AG04450 (cell line): ENCODE data around the gene POPDC3. TPM values are rescaled to one million over a fixed set of nuclear protein-coding genes. Genes with fewer than 3 reads are reported as not detected.

Source experiments
- CTCF ChIA-PET: fragments of 300-600, 350-600 bp; formaldehyde crosslinking; extraction: SDS; loops from one replicate; lab custom pipeline; 2022; ENCODE audit warnings: antibody characterized with exemption, inconsistent platforms; lab: Charles Lee
- POLR2A ChIA-PET: fragments of 350-600 bp; formaldehyde crosslinking; extraction: SDS; loops from one replicate; lab custom pipeline; 2021; ENCODE audit warnings: antibody characterized with exemption, inconsistent platforms; lab: Yijun Ruan, JAX
- DNase-seq: peaks from one replicate; pipeline ENCODE4 v3.0.0-alpha.2; 2011; ENCODE audit warnings: low read depth, low spot score
- H3K27ac ChIP-seq: one replicate; pipeline ENCODE4 v1.5.1; 2012; ENCODE audit warnings: low read depth, low read length, control low read depth
- H3K27me3 ChIP-seq: one replicate; pipeline ENCODE4 v1.6.0; 2012; ENCODE audit warnings: low read length; ENCODE audit not compliant: control insufficient read depth, insufficient read depth
- H3K4me3 ChIP-seq: 2 replicates; pipeline ENCODE4 v1.5.1; 2011; ENCODE audit warnings: mild to moderate bottlenecking, low read depth, low read length, control low read depth
- H3K9me3 ChIP-seq: 2 replicates; pipeline ENCODE4 v1.5.1; 2012; ENCODE audit warnings: low read length; ENCODE audit not compliant: control insufficient read depth, insufficient read depth
- polyA plus RNA-seq: library from polyadenylated mRNA; depleted of rRNA; stranded (reverse); fragments of >200 nt; gene quantifications from 2 replicates; pipeline ENCODE4 v1.2.3, GENCODE V29; 2011
- TF ChIP-seq, protein P1 (sequence below): IDR thresholded peaks from 2 replicates; pipeline ENCODE4 v1.5.1; 2011; ENCODE audit warnings: low read depth, low read length, control low read depth, inconsistent platforms

Gene POPDC3
- polyA plus RNA-seq, 1 experiment: 29.1 TPM

DNA sequence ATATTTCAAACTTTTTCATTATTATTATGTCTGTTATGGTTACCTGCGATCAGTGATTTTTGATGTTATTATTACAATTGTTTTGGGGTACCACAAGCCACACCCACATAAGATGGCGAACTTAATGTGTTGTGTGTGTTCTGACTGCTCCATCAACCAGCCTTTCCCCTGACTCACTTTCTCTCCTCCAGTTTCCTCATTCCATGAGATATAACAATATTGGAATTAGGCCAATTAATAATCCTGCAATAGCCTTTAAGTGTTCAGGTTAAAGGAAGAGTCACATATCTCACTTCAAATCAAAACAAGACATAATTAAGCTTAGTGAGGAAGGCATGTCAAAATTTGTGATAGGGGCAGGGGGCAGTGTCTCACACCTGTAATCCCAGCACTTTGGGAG, 16.3 kb upstream of the POPDC3 start:
- Histone ChIP-seq H3K27ac (no peak overlapping the region), H3K4me3 (no peak overlapping the region), H3K9me3 (peaks cover 5% of the 10 kb centered on the region; the same call in 1 of the 2 replicates), H3K27me3 (no peaks in the 10 kb centered on the region)
- no peak for DNase-seq
- CTCF ChIA-PET: no interaction called here
- TF ChIP-seq, protein P1, sequence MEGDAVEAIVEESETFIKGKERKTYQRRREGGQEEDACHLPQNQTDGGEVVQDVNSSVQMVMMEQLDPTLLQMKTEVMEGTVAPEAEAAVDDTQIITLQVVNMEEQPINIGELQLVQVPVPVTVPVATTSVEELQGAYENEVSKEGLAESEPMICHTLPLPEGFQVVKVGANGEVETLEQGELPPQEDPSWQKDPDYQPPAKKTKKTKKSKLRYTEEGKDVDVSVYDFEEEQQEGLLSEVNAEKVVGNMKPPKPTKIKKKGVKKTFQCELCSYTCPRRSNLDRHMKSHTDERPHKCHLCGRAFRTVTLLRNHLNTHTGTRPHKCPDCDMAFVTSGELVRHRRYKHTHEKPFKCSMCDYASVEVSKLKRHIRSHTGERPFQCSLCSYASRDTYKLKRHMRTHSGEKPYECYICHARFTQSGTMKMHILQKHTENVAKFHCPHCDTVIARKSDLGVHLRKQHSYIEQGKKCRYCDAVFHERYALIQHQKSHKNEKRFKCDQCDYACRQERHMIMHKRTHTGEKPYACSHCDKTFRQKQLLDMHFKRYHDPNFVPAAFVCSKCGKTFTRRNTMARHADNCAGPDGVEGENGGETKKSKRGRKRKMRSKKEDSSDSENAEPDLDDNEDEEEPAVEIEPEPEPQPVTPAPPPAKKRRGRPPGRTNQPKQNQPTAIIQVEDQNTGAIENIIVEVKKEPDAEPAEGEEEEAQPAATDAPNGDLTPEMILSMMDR: no peak
- POLR2A ChIA-PET: no interaction called here

DNA sequence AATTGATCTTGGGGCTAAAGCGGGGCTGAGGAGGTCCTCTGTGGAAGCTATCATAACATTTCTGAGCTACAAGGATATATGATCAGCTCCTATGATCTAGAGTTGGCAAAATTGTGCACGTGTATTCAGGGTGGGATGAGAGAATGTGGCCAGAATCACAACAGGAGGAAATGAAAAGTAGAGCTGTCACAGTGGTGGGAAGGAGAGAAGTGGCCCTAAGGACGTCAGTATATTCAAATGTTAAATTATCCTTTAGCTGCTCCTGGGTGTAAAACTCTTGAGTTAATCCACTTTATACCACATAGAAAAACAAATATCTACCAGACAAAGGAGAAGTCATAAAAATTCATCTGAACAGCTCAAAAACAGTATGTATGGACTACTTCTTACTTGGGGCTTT, 14.8 kb upstream of the POPDC3 start:
- H3K9me3 ChIP-seq: peaks cover 5% of the 10 kb centered on the region; the same call in 1 of the 2 replicates
- no peak overlapping the region for H3K27ac ChIP-seq
- no peak for DNase-seq
- H3K27me3 ChIP-seq: no peaks in the 10 kb centered on the region
- H3K4me3 ChIP-seq: no peak overlapping the region
- TF ChIP-seq, protein P1: no peak
- ChIA-PET POLR2A (no interaction called here), CTCF (interaction anchor here (0.6 to 1.7 kb wide), 2 partner anchors 14 to 107 kb away, joined by 3 to 5 read pairs; no protein-coding TSS in a partner anchor)

DNA sequence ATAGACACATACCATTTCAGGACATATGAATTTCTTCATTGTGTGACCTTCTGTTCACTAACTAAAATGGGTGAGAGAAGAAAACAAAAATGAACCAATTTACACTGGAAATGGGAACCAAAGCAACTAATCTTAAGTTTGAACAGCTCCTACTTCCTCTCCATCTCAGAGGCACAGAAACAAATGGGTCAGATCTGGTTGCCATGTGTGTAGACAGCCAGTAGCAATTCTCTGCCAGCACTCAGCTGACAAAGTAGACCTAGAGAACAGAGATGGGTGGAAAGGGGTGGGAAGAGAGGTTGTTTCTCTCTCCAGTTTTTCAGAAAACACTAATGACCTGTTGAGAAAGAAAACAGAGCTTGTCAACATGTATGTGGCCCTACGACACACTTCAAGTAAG, 14.3 kb upstream of the POPDC3 start:
- no peak for DNase-seq
- H3K9me3 ChIP-seq: peaks cover 5% of the 10 kb centered on the region; the same call in 1 of the 2 replicates
- CTCF ChIA-PET: interaction anchor here (1.7 kb wide), 1 partner anchor 106 kb away, joined by 5 read pairs; no protein-coding TSS in a partner anchor
- H3K4me3 ChIP-seq: no peak overlapping the region
- no peak overlapping the region for H3K27ac ChIP-seq
- POLR2A ChIA-PET: interaction anchor here (1.0 kb wide), 1 partner anchor 11 kb away, joined by 3 read pairs; no protein-coding TSS in a partner anchor
- H3K27me3 ChIP-seq: no peaks in the 10 kb centered on the region
- TF ChIP-seq, protein P1: no peak

DNA sequence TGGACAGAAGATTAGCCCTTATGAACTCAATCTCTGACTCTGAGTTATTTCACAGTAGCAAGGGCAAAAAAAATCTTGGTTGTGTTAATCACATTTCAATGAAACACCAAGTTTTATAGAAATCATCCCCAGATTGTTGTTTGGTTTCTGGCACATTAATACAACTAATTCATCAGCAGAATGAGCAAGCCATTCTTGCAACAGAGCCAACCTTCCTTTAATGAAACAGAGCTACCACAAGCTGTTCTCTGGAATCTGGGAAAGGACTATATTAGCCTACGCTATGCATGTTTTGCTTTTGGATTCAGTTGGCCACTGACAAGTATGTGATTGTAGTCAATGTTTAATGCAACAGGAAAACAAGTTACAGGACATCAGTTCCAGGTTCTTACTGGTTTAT, 13.8 kb upstream of the POPDC3 start:
- no peaks in the 10 kb centered on the region for H3K27me3 ChIP-seq
- ChIA-PET CTCF (interaction anchor here (1.7 kb wide), 1 partner anchor 106 kb away, joined by 5 read pairs; no protein-coding TSS in a partner anchor), POLR2A (interaction anchor here (1.0 kb wide), 1 partner anchor 11 kb away, joined by 3 read pairs; no protein-coding TSS in a partner anchor)
- DNase-seq: no peak
- peaks cover 5% of the 10 kb centered on the region; the same call in 1 of the 2 replicates for H3K9me3 ChIP-seq
- H3K27ac ChIP-seq: no peak overlapping the region
- no peak overlapping the region for H3K4me3 ChIP-seq
- TF ChIP-seq, protein P1: no peak

DNA sequence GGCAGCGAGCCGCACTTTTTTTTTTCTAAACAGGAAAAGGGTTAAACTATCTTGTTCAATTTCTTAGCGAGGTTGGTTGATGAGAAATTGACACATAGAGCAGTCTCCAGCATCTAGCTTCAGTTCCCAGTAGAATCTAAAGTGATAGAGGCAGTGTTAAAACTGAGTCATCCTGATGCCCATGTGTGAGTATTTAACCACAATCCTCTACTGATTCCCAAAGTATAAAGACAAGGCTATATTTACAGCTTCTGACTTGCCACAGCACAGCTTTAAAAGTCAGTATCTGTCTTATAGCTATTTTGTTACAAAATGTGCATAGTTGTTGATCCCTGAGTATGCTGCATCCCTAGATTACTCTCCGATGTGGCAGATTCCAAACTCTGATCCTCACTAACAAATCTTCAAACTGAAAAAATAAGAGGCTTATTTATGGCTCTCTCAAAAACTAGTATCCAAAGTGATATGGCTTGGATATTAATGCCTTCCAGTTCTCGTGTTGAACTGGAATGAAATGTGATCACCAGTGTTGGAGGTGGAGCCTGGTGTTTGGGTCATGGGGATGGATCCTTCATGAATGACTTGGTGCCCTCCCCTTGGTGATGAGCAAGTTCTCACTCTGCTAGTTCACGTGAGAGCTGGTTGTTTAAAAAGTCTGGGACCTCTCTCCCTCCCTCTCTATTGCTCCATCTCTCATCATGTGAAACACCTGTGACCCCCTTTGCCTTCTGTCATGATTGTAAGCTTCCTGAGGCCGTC, 13.1 kb upstream of the POPDC3 start:
- POLR2A ChIA-PET: interaction anchor here (1.0 kb wide), 1 partner anchor 10 kb away, joined by 3 read pairs; no protein-coding TSS in a partner anchor
- H3K9me3 ChIP-seq: peaks cover 5% of the 10 kb centered on the region; the same call in 1 of the 2 replicates
- CTCF ChIA-PET: interaction anchor here (1.2 kb wide), 1 partner anchor 170 kb away, joined by 3 read pairs; no protein-coding TSS in a partner anchor
- H3K27me3 ChIP-seq: no peaks in the 10 kb centered on the region
- TF ChIP-seq, protein P1: no peak
- H3K27ac ChIP-seq: no peak overlapping the region
- H3K4me3 ChIP-seq: no peak overlapping the region
- DNase-seq: no peak
